HG02571 (cell line): ENCODE results near the gene GNAI2.
"Not testable (repeated sequence)": the region's sequence is repeated elsewhere in the genome, so short reads cannot be mapped to it uniquely, and the experiment has no call there.

Experiments used
- ATAC-seq: cut with Tn5 transposase; IDR thresholded peaks from one replicate; pipeline ENCODE4 v1.9.1; 2021; ENCODE audit warnings: mild to moderate bottlenecking, moderate library complexity; ENCODE audit not compliant: unreplicated experiment

The GNAI2 gene

GRCh38 chr3:50275141-50275995, 39.4 kb downstream of the GNAI2 start:
- no peak for ATAC-seq

GRCh38 chr3:50275996-50276761, 40.2 kb downstream of the GNAI2 start:
- no peak for ATAC-seq

GRCh38 chr3:50276762-50277101, 40.7 kb downstream of the GNAI2 start:
- no peak for ATAC-seq

GRCh38 chr3:50278123-50278879, 42.3 kb downstream of the GNAI2 start:
- no peak for ATAC-seq

GRCh38 chr3:50278880-50279224, 42.8 kb downstream of the GNAI2 start, which contains the start of gene LSMEM2:
Gene LSMEM2, plus strand, starts transcription at chr3:50279087. Its CDS starts 27 bp downstream, at chr3:50279114.
- no peak for ATAC-seq

- no peak for ATAC-seq
Measured at GRCh38 chr3:50279255-50280016, 43.4 kb downstream of the GNAI2 start.

GRCh38 chr3:50284121-50284520, 48.1 kb downstream of the GNAI2 start:
- not testable (repeated sequence) for ATAC-seq

- no peak for ATAC-seq
Measured at GRCh38 chr3:50286322-50287227, 50.6 kb downstream of the GNAI2 start.

GRCh38 chr3:50287262-50287661, 51.3 kb downstream of the GNAI2 start:
- ATAC-seq, result no peak

- no peak for ATAC-seq
Measured at GRCh38 chr3:50288387-50289007, 52.5 kb downstream of the GNAI2 start.

GRCh38 chr3:50289130-50289529, 53.1 kb downstream of the GNAI2 start:
- no peak for ATAC-seq

- no peak for ATAC-seq
Measured at GRCh38 chr3:50290161-50290641, 54.2 kb downstream of the GNAI2 start.

GRCh38 chr3:50292159-50293078, 56.4 kb downstream of the GNAI2 start, which contains the start of gene IFRD2:
Gene IFRD2, minus strand, starts transcription at chr3:50292429. Its CDS starts 155 bp downstream, at chr3:50292274.
- peak; percentile 83 for ATAC-seq

GRCh38 chr3:50293079-50293801, 57.2 kb downstream of the GNAI2 start:
- ATAC-seq, result no peak

- ATAC-seq, result no peak
Measured at GRCh38 chr3:50294089-50294488, 58.1 kb downstream of the GNAI2 start.

- ATAC-seq, result no peak
Measured at GRCh38 chr3:50294492-50295403, 58.7 kb downstream of the GNAI2 start.
